Omental fat pad (tissue), 4 donors: ENCODE measurements around the gene STAT6. TPM values are rescaled to one million over a fixed set of nuclear protein-coding genes. Genes with fewer than 3 reads are reported as not detected.

ENCODE experiments used
- ATAC-seq: fragments of 150-250 bp; one replicate; pipeline ENCODE4 v1.9.1; 2016; ENCODE audit warnings: mild to moderate bottlenecking, moderate library complexity; ENCODE audit not compliant: low FRiP score
- DNase-seq: peaks from one replicate; pipeline ENCODE4 v3.0.0-alpha.2; 2019; ENCODE audit warnings: low spot score
- CTCF ChIP-seq, 3 donors: fragments of 450-650 bp; IDR thresholded peaks; one replicate each; pipeline ENCODE4 v1.5.1; 2016 to 2017; ENCODE audit warnings: antibody characterized with exemption in 3 of 3, mild to moderate bottlenecking in 3 of 3, moderate library complexity in 2 of 3
- total RNA-seq, 4 donors: library from RNA; depleted of rRNA; stranded (reverse); fragments of >200 nt; gene quantifications; one replicate each; pipeline ENCODE4 v1.1.0, GENCODE V29; 2016

The STAT6 gene
- total RNA-seq, 4 donors from 2014 or later: 112 to 234 (median 124) TPM

- DNase-seq (no peak), ATAC-seq (no peak)
- no peak for TF ChIP-seq CTCF (IDR thresholded peaks at IDR 0.05)
These were observed 12.0 kb downstream of the STAT6 start for GRCh38 chr12:57099047-57099714.

GRCh38 chr12:57098546-57098945, 12.6 kb downstream of the STAT6 start:
- DNase-seq: no peak
- no peak for ATAC-seq
- no peak for TF ChIP-seq CTCF (IDR thresholded peaks at IDR 0.05)

GRCh38 chr12:57097554-57097835, 13.7 kb downstream of the STAT6 start:
- ATAC-seq: no peak
- no peak for DNase-seq
- TF ChIP-seq CTCF (IDR thresholded peaks at IDR 0.05): no peak

GRCh38 chr12:57096748-57097553, 14.2 kb downstream of the STAT6 start:
- no peak for TF ChIP-seq CTCF (IDR thresholded peaks at IDR 0.05)
- DNase-seq (no peak), ATAC-seq (no peak)

GRCh38 chr12:57096099-57096572, 15.0 kb downstream of the STAT6 start:
- DNase-seq: no peak
- ATAC-seq: no peak

GRCh38 chr12:57095440-57095839, 15.7 kb downstream of the STAT6 start:
- ATAC-seq: no peak
- no peak for DNase-seq

More at GRCh38 chr12:57096099-57096572, 15.0 kb downstream of the STAT6 start:
- no peak for TF ChIP-seq CTCF (IDR thresholded peaks at IDR 0.05)

More at GRCh38 chr12:57095440-57095839, 15.7 kb downstream of the STAT6 start:
- TF ChIP-seq CTCF (IDR thresholded peaks at IDR 0.05): no peak
